HFF-Myc (cell line): Measurements from ENCODE around the gene TGFBR3L.

Experiments
- DNase-seq: peaks from one replicate; pipeline ENCODE4 v3.0.0-alpha.2; 2011; ENCODE audit warnings: low read depth; ENCODE audit errors: extremely low read depth
- H3K4me3 ChIP-seq: replicated peaks from 2 replicates; pipeline ENCODE4 v1.5.1; 2011; ENCODE audit warnings: low read depth, mild to moderate bottlenecking, control low read depth, low read length
- TF ChIP-seq, protein P1 (sequence below): IDR thresholded peaks from 2 replicates; pipeline ENCODE4 v1.5.1; 2012; ENCODE audit warnings: mild to moderate bottlenecking, low read depth, low read length, control low read depth; ENCODE audit errors: missing control alignments

The TGFBR3L gene

GRCh38 chr19:7873304-7874075 lies 41.1 kb upstream of the TGFBR3L start:
- TF ChIP-seq, protein P1, sequence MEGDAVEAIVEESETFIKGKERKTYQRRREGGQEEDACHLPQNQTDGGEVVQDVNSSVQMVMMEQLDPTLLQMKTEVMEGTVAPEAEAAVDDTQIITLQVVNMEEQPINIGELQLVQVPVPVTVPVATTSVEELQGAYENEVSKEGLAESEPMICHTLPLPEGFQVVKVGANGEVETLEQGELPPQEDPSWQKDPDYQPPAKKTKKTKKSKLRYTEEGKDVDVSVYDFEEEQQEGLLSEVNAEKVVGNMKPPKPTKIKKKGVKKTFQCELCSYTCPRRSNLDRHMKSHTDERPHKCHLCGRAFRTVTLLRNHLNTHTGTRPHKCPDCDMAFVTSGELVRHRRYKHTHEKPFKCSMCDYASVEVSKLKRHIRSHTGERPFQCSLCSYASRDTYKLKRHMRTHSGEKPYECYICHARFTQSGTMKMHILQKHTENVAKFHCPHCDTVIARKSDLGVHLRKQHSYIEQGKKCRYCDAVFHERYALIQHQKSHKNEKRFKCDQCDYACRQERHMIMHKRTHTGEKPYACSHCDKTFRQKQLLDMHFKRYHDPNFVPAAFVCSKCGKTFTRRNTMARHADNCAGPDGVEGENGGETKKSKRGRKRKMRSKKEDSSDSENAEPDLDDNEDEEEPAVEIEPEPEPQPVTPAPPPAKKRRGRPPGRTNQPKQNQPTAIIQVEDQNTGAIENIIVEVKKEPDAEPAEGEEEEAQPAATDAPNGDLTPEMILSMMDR, result no peak
- H3K4me3 ChIP-seq, result no peak overlapping the region
- no peak for DNase-seq

- no peak for DNase-seq
- TF ChIP-seq, protein P1, result no peak
- no peak within 1 kb of the TSS for H3K4me3 ChIP-seq
These were observed 40.3 kb upstream of the TGFBR3L start, which contains the start of gene PRR36 for GRCh38 chr19:7874076-7874896. Gene PRR36 (minus strand): TSS chr19:7874390. CDS start chr19:7873689, 701 bp downstream.

DNA sequence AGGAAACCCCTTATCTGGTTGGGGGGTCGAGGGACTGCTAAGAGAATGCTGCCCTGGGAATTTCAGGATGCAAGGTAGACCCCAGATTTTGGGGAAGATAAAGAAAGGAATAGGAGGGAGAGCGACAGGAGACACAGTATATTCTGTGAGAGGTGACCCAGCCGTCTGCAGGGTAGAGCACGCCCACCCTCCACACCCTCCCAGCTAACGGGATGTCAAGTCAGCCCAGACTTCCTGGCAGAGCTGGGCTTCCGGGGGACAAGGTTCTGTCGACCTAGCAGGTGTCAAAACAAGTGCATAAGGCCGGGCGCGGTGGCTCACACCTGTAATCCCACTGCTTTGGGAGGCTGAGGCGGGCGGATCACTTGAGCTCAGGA lies 39.7 kb upstream of the TGFBR3L start:
- TF ChIP-seq, protein P1, result no peak
- DNase-seq, result no peak
- H3K4me3 ChIP-seq, result no peak overlapping the region

GRCh38 chr19:7877249-7877836 lies 37.3 kb upstream of the TGFBR3L start:
- TF ChIP-seq, protein P1, result no peak
- no peak overlapping the region for H3K4me3 ChIP-seq
- no peak for DNase-seq

GRCh38 chr19:7879111-7879807 lies 35.4 kb upstream of the TGFBR3L start:
- DNase-seq, result no peak
- no peak overlapping the region for H3K4me3 ChIP-seq
- TF ChIP-seq, protein P1, result no peak

- H3K4me3 ChIP-seq, result no peak overlapping the region
- no peak for DNase-seq
- TF ChIP-seq, protein P1, result no peak
These were observed 34.8 kb upstream of the TGFBR3L start for GRCh38 chr19:7879836-7880235.
